ENCODE measurements around the gene LDLR. TPM values are rescaled to one million over a fixed set of nuclear protein-coding genes. Genes with fewer than 3 reads are reported as not detected.
"Not testable (repeated sequence)": the region's sequence is repeated elsewhere in the genome, so short reads cannot be mapped to it uniquely, and the experiment has no call there.

The LDLR gene
- total and polyA plus RNA-seq, 2 donors (not counting 1 experiment from before 2014, with no cell fraction given): 1.8 to 4.8 TPM

DNA sequence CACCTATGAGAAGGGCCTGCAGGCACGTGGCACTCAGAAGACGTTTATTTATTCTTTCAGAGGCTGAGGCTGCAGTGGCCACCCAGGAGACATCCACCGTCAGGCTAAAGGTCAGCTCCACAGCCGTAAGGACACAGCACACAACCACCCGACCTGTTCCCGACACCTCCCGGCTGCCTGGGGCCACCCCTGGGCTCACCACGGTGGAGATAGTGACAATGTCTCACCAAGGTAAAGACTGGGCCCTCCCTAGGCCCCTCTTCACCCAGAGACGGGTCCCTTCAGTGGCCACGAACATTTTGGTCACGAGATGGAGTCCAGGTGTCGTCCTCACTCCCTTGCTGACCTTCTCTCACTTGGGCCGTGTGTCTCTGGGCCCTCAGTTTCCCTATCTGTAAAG lies 33.9 kb downstream of the LDLR start:
- TF ChIP-seq CTCF (IDR thresholded peaks at IDR 0.05) (no peak), EZH2 (IDR thresholded peaks at IDR 0.05; ENCODE audit: borderline replicate concordance, insufficient read depth, low read depth, low read length, poor library complexity, severe bottlenecking) (no peak)
- no peak overlapping the region for H3K9ac ChIP-seq (ENCODE audit: low read length)
- Mint-ChIP-seq H3K4me1 (peaks cover 2% of the 10 kb centered on the region), H3K4me3 (no peak overlapping the region), H3K27me3 (no peaks in the 10 kb centered on the region), H3K9me3 (ENCODE audit: insufficient read depth) (no peaks in the 10 kb centered on the region), H3K27ac (no peak overlapping the region)
- no peaks in the 10 kb centered on the region for H3K4me1 ChIP-seq (ENCODE audit: control insufficient read depth in 2 of 2, insufficient read depth in 2 of 2, low read length in 2 of 2)
- no peak overlapping the region for H3K27ac ChIP-seq (ENCODE audit: low read length in 2 of 2)
- no peaks in the 10 kb centered on the region for H3K79me2 ChIP-seq (ENCODE audit: control insufficient read depth, insufficient read depth, low read length)
- peaks cover 0 to 1% of the 10 kb centered on the region in 2 experiments for H3K36me3 ChIP-seq (replicated peaks in 1 of 2; ENCODE audit: control extremely low read depth in 1 of 2, control insufficient read depth in 1 of 2, extremely low read depth in 1 of 2, insufficient read depth in 2 of 2, low read length in 1 of 2)
- intact Hi-C loops (cut with micrococcal nuclease): no loop called here
- ChIA-PET CTCF (no interaction called here), POLR2A (interaction anchor here (0.7 kb wide), 1 partner anchor 521 kb away, joined by 3 read pairs; no protein-coding TSS in a partner anchor)
- no peak overlapping the region for H3K4me3 ChIP-seq (ENCODE audit: control extremely low read depth in 1 of 5, extremely low read depth in 1 of 5, insufficient read depth in 1 of 5, low read depth in 2 of 5, low read length in 4 of 5)
- H4K20me1 ChIP-seq (ENCODE audit: control insufficient read depth, insufficient read depth, low read length, poor library complexity, severe bottlenecking): no peaks in the 10 kb centered on the region
- H3K4me2 ChIP-seq (replicated peaks; ENCODE audit: low read depth, low read length, poor library complexity, severe bottlenecking): no peak overlapping the region
- no peak for ATAC-seq (ENCODE audit: low read depth)
- 97% methylated on average over 13 of the region's 13 CpGs for WGBS (ENCODE audit: insufficient coverage)
- no peaks in the 10 kb centered on the region for H3K27me3 ChIP-seq (replicated peaks in 1 of 4; ENCODE audit: control extremely low read depth in 1 of 4, control insufficient read depth in 3 of 4, insufficient read depth in 4 of 4, low read length in 3 of 4)
- peaks cover 0 to 3% (median 0%) of the 10 kb centered on the region in 3 donors for H3K9me3 ChIP-seq (ENCODE audit: control extremely low read depth in 1 of 3, control insufficient read depth in 2 of 3, insufficient read depth in 1 of 3, low read length in 2 of 3)
- H2AFZ ChIP-seq (ENCODE audit: insufficient read depth, low read depth, low read length, poor library complexity, severe bottlenecking): no peak overlapping the region
- no peak for DNase-seq

GRCh38 chr19:11124157-11124556 lies 34.9 kb downstream of the LDLR start:
- H3K79me2 ChIP-seq (ENCODE audit: control insufficient read depth, insufficient read depth, low read length); H4K20me1 ChIP-seq (ENCODE audit: control insufficient read depth, insufficient read depth, low read length, poor library complexity, severe bottlenecking); intact Hi-C loops (cut with micrococcal nuclease); H3K27me3 Mint-ChIP-seq; DNase-seq; H3K4me1 ChIP-seq (ENCODE audit: control insufficient read depth in 2 of 2, insufficient read depth in 2 of 2, low read length in 2 of 2); POLR2A ChIA-PET; H3K27ac ChIP-seq (ENCODE audit: low read length in 2 of 2); H3K27me3 ChIP-seq (replicated peaks in 1 of 4; ENCODE audit: control extremely low read depth in 1 of 4, control insufficient read depth in 3 of 4, insufficient read depth in 4 of 4, low read length in 3 of 4); H3K9me3 ChIP-seq (ENCODE audit: control extremely low read depth in 1 of 3, control insufficient read depth in 2 of 3, insufficient read depth in 1 of 3, low read length in 2 of 3); H3K4me1 Mint-ChIP-seq; H3K9me3 Mint-ChIP-seq (ENCODE audit: insufficient read depth); ATAC-seq (ENCODE audit: low read depth); H3K4me3 ChIP-seq (ENCODE audit: control extremely low read depth in 1 of 5, extremely low read depth in 1 of 5, insufficient read depth in 1 of 5, low read depth in 2 of 5, low read length in 4 of 5); H3K9ac ChIP-seq (ENCODE audit: low read length); H2AFZ ChIP-seq (ENCODE audit: insufficient read depth, low read depth, low read length, poor library complexity, severe bottlenecking); H3K4me2 ChIP-seq (replicated peaks; ENCODE audit: low read depth, low read length, poor library complexity, severe bottlenecking); H3K4me3 Mint-ChIP-seq; H3K36me3 ChIP-seq (replicated peaks in 1 of 2; ENCODE audit: control extremely low read depth in 1 of 2, control insufficient read depth in 1 of 2, extremely low read depth in 1 of 2, insufficient read depth in 2 of 2, low read length in 1 of 2); H3K27ac Mint-ChIP-seq: not testable (repeated sequence)
- CTCF ChIA-PET: interaction anchor here (0.6 to 8.2 kb wide), 2 partner anchors 90 to 236 kb away, joined by 3 to 179 read pairs; no protein-coding TSS in a partner anchor
- WGBS (ENCODE audit: insufficient coverage): 100% methylated on average over 4 of the region's 4 CpGs
